H1 (cell line): ENCODE results near the gene PIGT. TPM values are rescaled to one million over a fixed set of nuclear protein-coding genes. Genes with fewer than 3 reads are reported as not detected.

Experiments
- CTCF ChIA-PET: fragments of 300-600 bp; sonication (Branson Sonifier 250); formaldehyde crosslinking; loops from one replicate; lab custom pipeline; 2021; ENCODE audit not compliant: partially characterized antibody; lab: Charles Lee
- POLR2A ChIA-PET: fragments of 300-600 bp; sonication (Branson Sonifier 250); formaldehyde crosslinking; loops from one replicate; lab custom pipeline; 2021; ENCODE audit warnings: inconsistent platforms; ENCODE audit not compliant: partially characterized antibody; lab: Charles Lee
- DNase-seq, 2 experiments: peaks; one replicate each; pipeline versions ENCODE4 v3.0.0 to v3.0.0-alpha.2; 2010 to 2022; ENCODE audit warnings: low spot score in 2 of 2, low read depth in 1 of 2, mixed read lengths in 1 of 2
- FAIRE-seq: peaks from 2 replicates; lab custom pipeline; 2011; peaks lifted over from hg19 to GRCh38; lab: Jason Lieb, UNC
- H2AFZ ChIP-seq: 2 replicates; pipeline ENCODE4 v1.8.1; 2012; ENCODE audit warnings: low read length, inconsistent platforms
- H2AK5ac ChIP-seq: 2 replicates; pipeline ENCODE4 v1.6.1; 2013; ENCODE audit warnings: low read depth, low read length
- H2BK120ac ChIP-seq: replicated peaks from 2 replicates; pipeline ENCODE3; 2013; ENCODE audit warnings: low read depth, low read length, inconsistent platforms
- H2BK12ac ChIP-seq: 2 replicates; pipeline ENCODE4 v1.6.1; 2013; ENCODE audit warnings: low read depth, low read length
- H2BK15ac ChIP-seq: 2 replicates; pipeline ENCODE4 v1.6.1; 2013; ENCODE audit warnings: low read length
- H2BK20ac ChIP-seq: 2 replicates; pipeline ENCODE4 v1.6.1; 2013; ENCODE audit warnings: low read length
- H2BK5ac ChIP-seq: 2 replicates; pipeline ENCODE4 v1.6.1; 2013; ENCODE audit warnings: low read depth, low read length
- H3K14ac ChIP-seq: 2 replicates; pipeline ENCODE4 v1.6.1; 2013; ENCODE audit warnings: inconsistent platforms; ENCODE audit not compliant: insufficient read length
- H3K18ac ChIP-seq: 2 replicates; pipeline ENCODE4 v1.6.1; 2013; ENCODE audit warnings: low read length; ENCODE audit errors: extremely low read depth
- H3K23ac ChIP-seq: 2 replicates; pipeline ENCODE4 v1.6.1; 2013; ENCODE audit warnings: inconsistent platforms; ENCODE audit not compliant: insufficient read length
- H3K23me2 ChIP-seq: 2 replicates; pipeline ENCODE4 v1.6.1; 2013; ENCODE audit warnings: low read depth, low read length
- H3K27ac ChIP-seq: 2 replicates; pipeline ENCODE4 v1.6.1; 2011; ENCODE audit warnings: low read depth, low read length, inconsistent platforms
- H3K27me3 ChIP-seq, 4 experiments: replicated peaks in 1 of 4; 1 replicate in 1 of 4; 2 replicates in 3 of 4; pipeline versions ENCODE4 v1.6.1 to v1.8.1; 2011 to 2013; ENCODE audit warnings: low read length in 3 of 4, mild to moderate bottlenecking in 3 of 4, inconsistent platforms in 2 of 4, mixed read lengths in 2 of 4, moderate library complexity in 1 of 4; ENCODE audit not compliant: control insufficient read depth in 3 of 4, insufficient read depth in 3 of 4; ENCODE audit errors: extremely low read depth in 1 of 4
- H3K36me3 ChIP-seq, 4 experiments: 2 replicates each; pipeline versions ENCODE4 v1.6.1 to v1.8.1; 2011 to 2013; ENCODE audit warnings: mild to moderate bottlenecking in 4 of 4, low read length in 3 of 4, moderate library complexity in 2 of 4, control low read depth in 1 of 4, inconsistent platforms in 1 of 4; ENCODE audit not compliant: insufficient read depth in 4 of 4, control insufficient read depth in 2 of 4
- H3K4ac ChIP-seq: replicated peaks from 2 replicates; pipeline ENCODE3; 2013; ENCODE audit warnings: low read length, low read depth, mixed read lengths, inconsistent platforms; ENCODE audit not compliant: insufficient read length
- H3K4me1 ChIP-seq, 4 experiments: replicated peaks in 1 of 4; 1 replicate in 1 of 4; 2 replicates in 3 of 4; pipeline versions ENCODE4 v1.6.1 to v1.8.1; 2011 to 2013; ENCODE audit warnings: low read length in 3 of 4, inconsistent platforms in 2 of 4, mixed read lengths in 1 of 4; ENCODE audit not compliant: insufficient read depth in 4 of 4, control insufficient read depth in 3 of 4
- H3K4me2 ChIP-seq, 2 experiments: 2 replicates each; pipeline versions ENCODE4 v1.6.1 to v1.8.1; 2011 to 2013; ENCODE audit warnings: low read depth in 2 of 2, low read length in 2 of 2, control low read depth in 1 of 2, inconsistent platforms in 1 of 2, mild to moderate bottlenecking in 1 of 2; ENCODE audit not compliant: insufficient read depth in 1 of 2
- H3K4me3 ChIP-seq, 4 experiments: fragments of 200-600, 300-600 bp in 1 of 4; sonication (generic), shearing (Covaris generic), sonication (Bioruptor Twin) in 1 of 4; 2 replicates each; pipeline versions ENCODE4 v1.5.1 to v1.8.1; 2011 to 2016; ENCODE audit warnings: low read length in 4 of 4, low read depth in 3 of 4, control low read depth in 2 of 4, inconsistent platforms in 2 of 4, mild to moderate bottlenecking in 2 of 4, mixed read lengths in 1 of 4, moderate library complexity in 1 of 4; ENCODE audit not compliant: insufficient read depth in 2 of 4; ENCODE audit errors: extremely low read depth in 1 of 4
- H3K56ac ChIP-seq: replicated peaks from 2 replicates; pipeline ENCODE3; 2013; ENCODE audit warnings: low read depth, mild to moderate bottlenecking, mixed read lengths, low read length, inconsistent platforms; ENCODE audit not compliant: insufficient read length
- H3K79me1 ChIP-seq: 2 replicates; pipeline ENCODE4 v1.6.1; 2013; ENCODE audit warnings: low read depth, low read length, control low read depth
- H3K79me2 ChIP-seq, 2 experiments: 2 replicates each; pipeline versions ENCODE4 v1.6.1 to v1.8.1; 2012 to 2013; ENCODE audit warnings: low read length in 2 of 2, mild to moderate bottlenecking in 2 of 2, inconsistent platforms in 1 of 2; ENCODE audit not compliant: insufficient read depth in 2 of 2, control insufficient read depth in 1 of 2
- H3K9ac ChIP-seq, 4 experiments: replicated peaks in 1 of 4; 1 replicate in 1 of 4; 2 replicates in 3 of 4; pipeline versions ENCODE4 v1.6.1 to v1.8.1; 2011 to 2013; ENCODE audit warnings: low read depth in 3 of 4, low read length in 3 of 4, control low read depth in 2 of 4, mild to moderate bottlenecking in 2 of 4, moderate library complexity in 2 of 4, inconsistent platforms in 1 of 4; ENCODE audit errors: extremely low read depth in 1 of 4
- H3K9me3 ChIP-seq, 2 experiments: 2 replicates each; pipeline versions ENCODE4 v1.6.1 to v1.8.1; 2012 to 2013; ENCODE audit warnings: mild to moderate bottlenecking in 2 of 2, moderate library complexity in 2 of 2, control low read depth in 1 of 2, inconsistent platforms in 1 of 2, low read depth in 1 of 2, low read length in 1 of 2, mixed read lengths in 1 of 2; ENCODE audit not compliant: insufficient read depth in 2 of 2
- H4K20me1 ChIP-seq, 2 experiments: replicated peaks in 1 of 2; 2 replicates each; pipeline versions ENCODE3 to v1.8.1; 2011 to 2013; ENCODE audit warnings: inconsistent platforms in 2 of 2, low read length in 2 of 2, mild to moderate bottlenecking in 1 of 2; ENCODE audit not compliant: insufficient read depth in 2 of 2, control insufficient read depth in 1 of 2
- H4K5ac ChIP-seq: 2 replicates; pipeline ENCODE4 v1.6.1; 2013; ENCODE audit warnings: low read length, low read depth, mixed read lengths, inconsistent platforms; ENCODE audit not compliant: insufficient read length
- H4K8ac ChIP-seq: 2 replicates; pipeline ENCODE4 v1.8.0; 2013; ENCODE audit warnings: mild to moderate bottlenecking, moderate library complexity, low read length, inconsistent platforms; ENCODE audit not compliant: insufficient read depth; ENCODE audit errors: extremely low read depth
- H4K91ac ChIP-seq: replicated peaks from 2 replicates; pipeline ENCODE3; 2013; ENCODE audit warnings: low read length, mixed read lengths, inconsistent platforms; ENCODE audit not compliant: insufficient read length
- KDM1A ChIP-seq: fragments of 200-600, 300-600 bp; sonication (generic); IDR thresholded peaks from 2 replicates; pipeline ENCODE4 v1.7.1; 2016; ENCODE audit warnings: mild to moderate bottlenecking, low read length, borderline replicate concordance
- NANOG ChIP-seq: IDR thresholded peaks from 2 replicates; pipeline ENCODE4 v1.6.1; 2011; ENCODE audit warnings: low read length, low read depth, mild to moderate bottlenecking, inconsistent platforms; ENCODE audit not compliant: insufficient read depth, poor library complexity, severe bottlenecking
- SIRT6 ChIP-seq: IDR thresholded peaks from one replicate; pipeline ENCODE4 v1.7.1; 2012; ENCODE audit warnings: low read length, inconsistent platforms
- SP2 ChIP-seq: IDR thresholded peaks from 2 replicates; pipeline ENCODE4 v1.6.1; 2012; ENCODE audit warnings: mild to moderate bottlenecking, low read length, inconsistent platforms
- SP4 ChIP-seq: IDR thresholded peaks from 2 replicates; pipeline ENCODE4 v1.6.1; 2012; ENCODE audit warnings: low read length, inconsistent platforms
- TCF12 ChIP-seq: IDR thresholded peaks from 2 replicates; pipeline ENCODE4 v1.6.1; 2011; ENCODE audit warnings: low read depth, mild to moderate bottlenecking, low read length
- WGBS, 2 experiments: shearing (Covaris generic) in 1 of 2; methylation state at CpG; one replicate each; pipeline versions ENCODE4 v1.1.6 to v1.1.7; 2013 to 2015; ENCODE audit warnings: low lambda C conversion rate in 2 of 2, mixed read lengths in 2 of 2, inconsistent platforms in 1 of 2, low coverage in 1 of 2, missing lambda C conversion rate in 1 of 2; ENCODE audit not compliant: insufficient replicate concordance in 2 of 2, insufficient coverage in 1 of 2, insufficient read length in 1 of 2; ENCODE audit errors: extremely low coverage in 1 of 2, missing lambda C conversion rate in 1 of 2; 5-methylcytosine and 5-hydroxymethylcytosine counted together
- polyA plus RNA-seq, 7 experiments: library from polyadenylated mRNA; depleted of rRNA in 3 of 7; stranded (reverse) in 5 of 7; unstranded in 2 of 7; fragments of >200 nt in 5 of 7; fragments of 200-250 nt in 2 of 7; gene quantifications; 1 replicate in 5 of 7; 2 replicates in 1 of 7; 4 replicates in 1 of 7; pipeline versions ENCODE4 v1.2.1 to v1.2.3, GENCODE V29; 2011 to 2013; ENCODE audit warnings: missing spikeins in 2 of 7, mixed read lengths in 2 of 7
- total RNA-seq: library from RNA; stranded (reverse); fragmentation: NEBNext Ultra II Directional; extraction: Animal tissue kit (Norgen Biotek cat#: 25700); gene quantifications from 2 replicates; pipeline ENCODE4 v1.2.1, GENCODE V29; 2021
- TF ChIP-seq, protein P1 (sequence below): IDR thresholded peaks from 2 replicates; pipeline ENCODE4 v1.6.1; 2012; ENCODE audit warnings: inconsistent platforms

The PIGT gene
- total and polyA plus RNA-seq, 2 of the 8 experiments (the other 6 are each of a cell fraction or from before 2014, with no cell fraction given) = 66.0 to 89.7 TPM

DNA sequence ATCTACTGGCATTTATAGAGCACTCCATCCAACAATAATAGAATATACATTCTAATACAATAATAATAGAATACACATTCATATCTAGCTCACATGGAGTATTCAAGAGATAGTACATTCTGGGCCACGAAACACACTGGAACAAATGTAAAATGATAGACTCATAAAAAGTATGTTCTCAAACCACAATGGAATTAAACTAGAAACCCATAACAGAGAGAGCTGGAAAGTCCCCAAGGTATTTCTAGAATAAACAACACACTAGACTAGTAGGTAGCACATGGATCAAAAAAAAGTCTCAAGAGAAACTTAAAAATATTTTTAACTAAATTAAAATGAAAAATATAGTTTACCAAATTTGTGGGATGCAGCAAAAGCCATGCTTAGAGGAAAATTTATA lies 28.7 kb upstream of the PIGT start:
- H2BK20ac ChIP-seq = no peak overlapping the region
- H3K23ac ChIP-seq = no peak overlapping the region
- no peak overlapping the region for H3K18ac ChIP-seq
- H3K4me1 ChIP-seq = no peaks in the 10 kb centered on the region
- no peak overlapping the region for H2BK15ac ChIP-seq
- FAIRE-seq (no peak), DNase-seq (no peak)
- H4K8ac ChIP-seq = no peak overlapping the region
- TF ChIP-seq, protein P1, sequence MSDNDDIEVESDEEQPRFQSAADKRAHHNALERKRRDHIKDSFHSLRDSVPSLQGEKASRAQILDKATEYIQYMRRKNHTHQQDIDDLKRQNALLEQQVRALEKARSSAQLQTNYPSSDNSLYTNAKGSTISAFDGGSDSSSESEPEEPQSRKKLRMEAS = no peak
- TF ChIP-seq TCF12 = no peak
- no peak for TF ChIP-seq SP2
- TF ChIP-seq SIRT6 = no peak
- TF ChIP-seq NANOG = no peak
- TF ChIP-seq KDM1A = no peak
- no peak for TF ChIP-seq SP4
- H2BK5ac ChIP-seq = no peak overlapping the region
- no peak overlapping the region for H3K4me3 ChIP-seq
- H3K79me1 ChIP-seq = no peaks in the 10 kb centered on the region
- no peak overlapping the region for H2AFZ ChIP-seq
- H3K23me2 ChIP-seq = no peaks in the 10 kb centered on the region
- H2BK120ac ChIP-seq = no peak overlapping the region
- 87% methylated on average over 1 of the region's 1 CpG; no CpG with 5 or more reads in 1 of the 2 experiments for WGBS, 2 experiments
- H4K20me1 ChIP-seq = no peaks in the 10 kb centered on the region
- H3K27ac ChIP-seq = no peak overlapping the region
- H3K9me3 ChIP-seq = no peaks in the 10 kb centered on the region
- H3K14ac ChIP-seq = no peak overlapping the region
- ChIA-PET POLR2A (interaction anchor here (0.6 to 1.8 kb wide), 2 partner anchors 9 to 412 kb away, joined by 3 to 4 read pairs; partner anchors contain the start of gene TP53TG5), CTCF (interaction anchor here (1.2 to 4.0 kb wide), 7 partner anchors 15 to 71 kb away, joined by 3 to 20 read pairs (median 4); no protein-coding TSS in a partner anchor)
- no peak overlapping the region for H3K56ac ChIP-seq
- H2BK12ac ChIP-seq = no peak overlapping the region
- no peak overlapping the region for H3K4ac ChIP-seq
- H3K27me3 ChIP-seq = no peaks in the 10 kb centered on the region
- H4K5ac ChIP-seq = no peak overlapping the region
- H2AK5ac ChIP-seq = no peak overlapping the region
- H3K79me2 ChIP-seq = no peaks in the 10 kb centered on the region
- no peak overlapping the region for H3K9ac ChIP-seq
- H4K91ac ChIP-seq = no peak overlapping the region
- H3K36me3 ChIP-seq = no peaks in the 10 kb centered on the region
- no peak overlapping the region for H3K4me2 ChIP-seq
